Measurements from ENCODE around the gene SLC27A6.
A peak's percentile ranks its signal among the peaks of the same experiment; 100 is the strongest.
"Not testable (repeated sequence)": the region's sequence is repeated elsewhere in the genome, so short reads cannot be mapped to it uniquely, and the experiment has no call there.

The SLC27A6 gene

DNA sequence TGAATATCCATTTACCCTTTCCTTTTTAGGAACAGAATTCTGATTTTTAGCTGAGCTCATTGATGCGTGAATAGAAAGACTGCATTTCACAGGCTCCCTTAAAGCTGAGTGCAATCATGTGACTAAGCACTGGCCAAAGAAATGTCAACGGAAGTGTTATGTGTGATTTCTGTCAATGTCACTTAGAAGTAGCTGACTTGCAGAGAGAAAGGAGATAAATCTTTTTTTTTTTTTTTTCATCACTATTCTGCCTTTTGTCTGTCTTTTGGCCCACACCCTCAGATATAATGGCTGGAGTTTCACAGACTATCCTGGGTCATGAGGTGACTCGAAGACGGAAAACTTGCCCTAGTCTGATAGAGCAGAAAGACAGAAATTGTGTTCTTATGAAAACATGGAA lies 39.3 kb upstream of the SLC27A6 start:
- Histone ChIP-seq H3K4me3 (ENCODE audit: severe bottlenecking) (no peak overlapping the region), H3K9me3 (ENCODE audit: severe bottlenecking) (no peaks in the 10 kb centered on the region), H3K36me3 (ENCODE audit: low read depth) (no peaks in the 10 kb centered on the region), H3K27ac (ENCODE audit: poor library complexity, severe bottlenecking) (no peak overlapping the region), H3K27me3 (ENCODE audit: insufficient read depth, poor library complexity, severe bottlenecking) (no peaks in the 10 kb centered on the region), H3K4me1 (ENCODE audit: insufficient read depth, poor library complexity, severe bottlenecking) (peaks cover 3% of the 10 kb centered on the region)
- no peak for DNase-seq (ENCODE audit: low spot score)
- TF ChIP-seq, protein P1, sequence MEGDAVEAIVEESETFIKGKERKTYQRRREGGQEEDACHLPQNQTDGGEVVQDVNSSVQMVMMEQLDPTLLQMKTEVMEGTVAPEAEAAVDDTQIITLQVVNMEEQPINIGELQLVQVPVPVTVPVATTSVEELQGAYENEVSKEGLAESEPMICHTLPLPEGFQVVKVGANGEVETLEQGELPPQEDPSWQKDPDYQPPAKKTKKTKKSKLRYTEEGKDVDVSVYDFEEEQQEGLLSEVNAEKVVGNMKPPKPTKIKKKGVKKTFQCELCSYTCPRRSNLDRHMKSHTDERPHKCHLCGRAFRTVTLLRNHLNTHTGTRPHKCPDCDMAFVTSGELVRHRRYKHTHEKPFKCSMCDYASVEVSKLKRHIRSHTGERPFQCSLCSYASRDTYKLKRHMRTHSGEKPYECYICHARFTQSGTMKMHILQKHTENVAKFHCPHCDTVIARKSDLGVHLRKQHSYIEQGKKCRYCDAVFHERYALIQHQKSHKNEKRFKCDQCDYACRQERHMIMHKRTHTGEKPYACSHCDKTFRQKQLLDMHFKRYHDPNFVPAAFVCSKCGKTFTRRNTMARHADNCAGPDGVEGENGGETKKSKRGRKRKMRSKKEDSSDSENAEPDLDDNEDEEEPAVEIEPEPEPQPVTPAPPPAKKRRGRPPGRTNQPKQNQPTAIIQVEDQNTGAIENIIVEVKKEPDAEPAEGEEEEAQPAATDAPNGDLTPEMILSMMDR (IDR thresholded peaks at IDR 0.05; ENCODE audit: poor library complexity, severe bottlenecking): no peak
- no peak for ATAC-seq (ENCODE audit: low read depth)

DNA sequence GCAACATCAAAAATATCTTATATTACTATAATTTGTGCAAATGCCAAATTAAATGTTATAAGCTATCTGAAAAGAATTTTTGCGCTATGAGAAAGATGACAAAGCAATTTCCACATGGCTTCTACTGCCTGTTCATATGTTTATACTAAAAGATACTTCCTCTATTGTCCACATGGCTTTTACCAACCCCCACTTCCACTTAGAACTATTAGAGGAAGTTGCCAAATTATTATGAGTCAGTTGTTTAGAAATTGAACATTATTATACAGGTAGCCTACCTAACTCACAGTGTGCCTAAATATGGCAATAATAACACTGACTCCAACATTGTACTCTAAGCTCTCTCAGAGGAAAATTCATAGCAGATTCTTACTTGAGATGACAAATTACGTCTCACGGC lies 37.6 kb upstream of the SLC27A6 start:
- DNase-seq (ENCODE audit: low spot score) (no peak), ATAC-seq (ENCODE audit: low read depth) (peak; percentile 82)
- H3K9me3 ChIP-seq (ENCODE audit: severe bottlenecking): no peaks in the 10 kb centered on the region
- no peaks in the 10 kb centered on the region for H3K27me3 ChIP-seq (ENCODE audit: insufficient read depth, poor library complexity, severe bottlenecking)
- H3K27ac ChIP-seq (ENCODE audit: poor library complexity, severe bottlenecking): no peak overlapping the region
- TF ChIP-seq, protein P1 (IDR thresholded peaks at IDR 0.05; ENCODE audit: poor library complexity, severe bottlenecking): no peak
- H3K4me3 ChIP-seq (ENCODE audit: severe bottlenecking): no peak overlapping the region
- peaks cover 3% of the 10 kb centered on the region for H3K4me1 ChIP-seq (ENCODE audit: insufficient read depth, poor library complexity, severe bottlenecking)
- no peaks in the 10 kb centered on the region for H3K36me3 ChIP-seq (ENCODE audit: low read depth)

DNA sequence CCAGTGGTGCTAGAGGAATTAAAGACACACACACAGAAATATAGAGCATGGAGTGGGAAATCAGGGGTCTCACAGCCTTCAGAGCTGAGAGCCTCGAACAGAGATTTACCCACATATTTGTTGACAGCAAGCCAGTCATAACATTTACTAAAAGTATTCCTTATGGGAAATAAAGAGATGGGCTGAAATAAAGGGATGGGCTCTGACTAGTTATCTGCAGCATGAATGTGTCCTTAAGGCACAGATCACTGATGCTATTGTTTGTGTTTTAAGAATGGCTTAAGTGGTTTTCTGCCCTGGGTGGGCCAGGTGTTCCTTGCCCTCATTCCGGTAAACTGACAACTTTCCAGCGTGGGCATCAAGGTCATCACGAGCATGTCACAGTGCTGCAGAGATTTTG lies 33.1 kb upstream of the SLC27A6 start:
- not testable (repeated sequence) for H3K36me3 ChIP-seq (ENCODE audit: low read depth); H3K4me1 ChIP-seq (ENCODE audit: insufficient read depth, poor library complexity, severe bottlenecking); H3K27me3 ChIP-seq (ENCODE audit: insufficient read depth, poor library complexity, severe bottlenecking); H3K27ac ChIP-seq (ENCODE audit: poor library complexity, severe bottlenecking); ATAC-seq (ENCODE audit: low read depth); H3K4me3 ChIP-seq (ENCODE audit: severe bottlenecking); H3K9me3 ChIP-seq (ENCODE audit: severe bottlenecking); DNase-seq (ENCODE audit: low spot score)

DNA sequence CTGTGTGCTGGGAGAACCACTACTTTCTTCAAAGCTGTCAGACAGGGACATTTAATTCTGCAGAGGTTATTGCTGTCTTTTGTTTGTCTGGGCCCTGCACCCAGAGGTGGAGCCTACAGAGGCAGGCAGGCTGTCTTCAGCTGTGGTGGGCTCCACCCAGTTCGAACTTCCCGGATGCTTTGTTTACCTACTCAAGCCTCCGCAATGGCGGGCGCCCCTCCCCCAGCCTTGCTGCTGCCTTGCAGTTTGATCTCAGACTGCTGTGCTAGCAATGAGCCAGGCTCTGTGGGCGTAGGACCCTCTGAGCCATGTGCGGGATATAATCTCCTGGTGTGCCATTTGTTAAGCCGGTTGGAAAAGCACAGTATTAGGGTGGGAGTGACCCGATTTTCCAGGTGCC lies 22.2 kb upstream of the SLC27A6 start:
- not testable (repeated sequence) for H3K36me3 ChIP-seq (ENCODE audit: low read depth); DNase-seq (ENCODE audit: low spot score); ATAC-seq (ENCODE audit: low read depth); H3K27me3 ChIP-seq (ENCODE audit: insufficient read depth, poor library complexity, severe bottlenecking); H3K4me1 ChIP-seq (ENCODE audit: insufficient read depth, poor library complexity, severe bottlenecking); H3K4me3 ChIP-seq (ENCODE audit: severe bottlenecking); H3K9me3 ChIP-seq (ENCODE audit: severe bottlenecking); H3K27ac ChIP-seq (ENCODE audit: poor library complexity, severe bottlenecking)

DNA sequence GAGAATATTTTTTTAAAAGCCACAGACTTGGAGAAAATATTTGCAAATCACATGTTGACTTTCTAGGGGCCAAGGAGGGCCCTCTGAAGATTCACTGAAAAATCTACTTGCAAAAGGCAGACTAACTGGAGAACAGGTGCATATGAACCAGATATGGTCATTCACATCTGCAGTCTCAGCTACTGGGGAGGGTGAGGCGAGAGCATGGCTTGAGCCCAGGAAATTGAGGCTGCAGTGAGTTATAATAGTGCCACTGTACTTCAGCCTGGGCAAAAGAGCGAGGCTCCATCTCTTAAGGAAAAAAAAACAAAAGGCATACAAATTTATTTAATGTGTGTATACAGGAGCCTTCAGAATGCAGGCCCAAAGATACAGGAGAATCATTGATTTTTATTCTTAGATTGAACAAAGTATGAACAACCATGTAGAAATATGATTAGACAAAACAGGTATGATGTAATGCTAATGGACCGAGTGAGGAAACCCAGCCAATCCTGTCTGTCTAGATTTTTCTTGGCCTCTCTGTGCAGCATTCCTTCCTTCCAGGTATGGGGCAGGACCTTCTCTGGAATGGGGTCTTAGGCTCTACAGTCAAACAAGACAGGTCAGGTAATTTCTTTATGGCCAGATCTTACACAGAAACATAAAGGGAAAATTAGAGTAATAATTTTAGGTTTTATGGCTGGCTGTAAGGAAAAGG lies 15.3 kb upstream of the SLC27A6 start:
- Histone ChIP-seq H3K36me3 (ENCODE audit: low read depth) (no peaks in the 10 kb centered on the region), H3K4me1 (ENCODE audit: insufficient read depth, poor library complexity, severe bottlenecking) (no peaks in the 10 kb centered on the region), H3K27ac (ENCODE audit: poor library complexity, severe bottlenecking) (no peak overlapping the region), H3K9me3 (ENCODE audit: severe bottlenecking) (no peaks in the 10 kb centered on the region), H3K4me3 (ENCODE audit: severe bottlenecking) (no peak overlapping the region), H3K27me3 (ENCODE audit: insufficient read depth, poor library complexity, severe bottlenecking) (no peaks in the 10 kb centered on the region)
- DNase-seq (ENCODE audit: low spot score) (no peak), ATAC-seq (ENCODE audit: low read depth) (peak; percentile 19; the same call in 1 of the 3 replicates)
- TF ChIP-seq, protein P1 (IDR thresholded peaks at IDR 0.05; ENCODE audit: poor library complexity, severe bottlenecking): no peak

DNA sequence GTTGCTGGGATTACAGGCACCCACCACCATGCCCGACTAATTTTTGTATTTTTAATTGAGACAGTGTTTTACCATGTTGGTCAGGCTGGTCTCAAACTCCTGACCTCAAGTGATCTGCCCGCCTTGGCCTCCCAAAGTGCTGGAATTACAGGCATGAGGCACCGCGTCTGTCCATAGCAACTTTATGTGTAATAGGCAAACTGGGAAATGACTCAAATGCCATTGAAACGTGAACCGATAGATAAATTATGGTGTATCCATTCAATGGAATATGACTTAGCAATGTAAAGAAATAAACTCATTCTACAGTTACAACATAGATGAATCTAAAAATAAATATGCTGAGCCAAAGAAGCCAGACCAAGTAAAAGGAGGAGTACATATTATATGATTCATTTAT lies 14.0 kb upstream of the SLC27A6 start:
- not testable (repeated sequence) for H3K27me3 ChIP-seq (ENCODE audit: insufficient read depth, poor library complexity, severe bottlenecking); H3K4me3 ChIP-seq (ENCODE audit: severe bottlenecking); ATAC-seq (ENCODE audit: low read depth); DNase-seq (ENCODE audit: low spot score); H3K27ac ChIP-seq (ENCODE audit: poor library complexity, severe bottlenecking); H3K4me1 ChIP-seq (ENCODE audit: insufficient read depth, poor library complexity, severe bottlenecking); H3K9me3 ChIP-seq (ENCODE audit: severe bottlenecking); H3K36me3 ChIP-seq (ENCODE audit: low read depth)
